ENCODE measurements around the gene IFT81.

IFT81 gene

GRCh38 chr12:110156766-110157165 lies 32.6 kb downstream of the IFT81 start:
- DNase-seq (ENCODE audit: low spot score) = no peak

DNA sequence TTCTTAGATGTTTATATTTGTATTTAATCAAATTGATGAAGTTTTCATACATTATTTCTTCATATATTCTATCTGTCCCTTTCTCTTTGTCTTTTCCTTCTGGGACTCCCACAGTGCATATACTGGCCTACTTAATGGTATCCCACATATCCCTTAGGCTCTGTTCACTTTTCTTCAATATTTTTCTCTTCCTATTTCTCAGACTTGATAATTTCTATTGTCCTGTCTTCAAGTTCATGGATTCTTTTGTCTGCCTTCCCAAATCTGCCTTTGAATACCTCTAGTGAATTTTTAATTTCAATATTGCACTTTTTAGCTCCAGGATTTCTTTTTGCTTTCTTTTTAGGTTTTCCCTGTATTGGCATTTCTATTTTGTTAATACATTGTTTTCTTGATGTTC lies 33.4 kb downstream of the IFT81 start:
- DNase-seq (ENCODE audit: low spot score) = no peak

DNA sequence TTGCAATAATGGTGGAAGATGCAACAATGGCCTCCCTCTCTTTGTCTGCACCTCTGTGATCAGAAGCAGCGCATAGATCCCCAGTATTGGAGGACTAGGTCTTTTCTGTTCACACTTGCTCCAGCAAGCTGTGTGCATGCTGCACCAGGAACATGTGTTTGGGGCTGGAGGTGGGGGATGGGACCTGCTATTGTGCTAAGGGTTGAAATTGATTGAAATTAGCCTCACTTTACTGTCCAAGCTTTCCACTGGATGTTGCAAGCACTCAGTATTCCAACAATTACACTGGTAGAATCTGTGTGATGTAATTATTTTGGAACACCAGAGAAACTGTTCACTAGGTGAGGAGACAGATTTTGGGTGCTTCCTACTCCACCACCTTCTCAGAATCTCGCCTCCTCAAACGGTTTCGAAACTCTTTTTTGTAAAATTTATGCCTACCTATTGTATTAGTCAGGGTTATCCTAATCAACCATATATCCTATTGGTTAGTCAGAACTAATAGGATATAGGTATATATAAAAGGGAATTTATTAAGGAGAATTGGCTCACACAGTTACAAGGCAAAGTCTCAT lies 35.6 kb downstream of the IFT81 start:
- DNase-seq (ENCODE audit: low spot score) = no peak

- no peak for DNase-seq (ENCODE audit: low spot score)
Measured at GRCh38 chr12:110165540-110166159, 41.5 kb downstream of the IFT81 start.

DNA sequence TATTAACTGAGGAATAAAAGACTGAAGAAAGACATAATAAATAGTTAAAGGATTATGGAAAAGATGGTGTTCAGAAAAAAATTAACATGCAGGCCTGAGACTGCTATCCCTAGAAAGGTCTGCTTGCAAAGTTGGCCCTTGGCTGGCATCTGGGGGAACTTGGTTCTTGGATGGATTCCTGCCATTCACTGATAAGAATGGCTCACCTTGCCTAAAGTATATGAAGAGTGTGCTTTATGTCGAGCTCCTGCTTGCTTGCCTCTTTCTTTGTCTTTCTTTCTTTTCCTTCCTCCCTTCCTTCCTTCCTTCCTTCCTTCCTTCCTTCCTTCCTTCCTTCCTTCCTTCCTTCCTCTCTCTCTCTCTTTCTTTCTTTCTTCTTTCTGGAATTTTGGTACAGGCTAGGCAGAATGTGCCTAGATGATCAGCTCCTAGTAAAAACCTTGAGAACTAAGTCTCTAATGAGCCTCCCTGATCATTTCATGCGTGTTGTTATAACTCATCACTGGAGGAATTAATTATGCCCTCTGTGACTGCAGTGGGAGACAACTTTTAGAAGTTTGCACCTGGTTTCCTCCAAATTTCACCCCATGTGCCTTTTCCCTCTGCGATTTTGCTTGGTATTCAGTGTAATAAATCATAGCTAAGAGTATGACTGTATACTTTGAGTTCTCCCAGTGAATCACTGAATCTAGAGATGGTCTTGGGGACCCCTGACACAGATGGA lies 44.7 kb downstream of the IFT81 start:
- no peak for DNase-seq (ENCODE audit: low spot score)

GRCh38 chr12:110170535-110171185 lies 46.5 kb downstream of the IFT81 start:
- DNase-seq (ENCODE audit: low spot score) = no peak

GRCh38 chr12:110171186-110171538 lies 47.0 kb downstream of the IFT81 start:
- DNase-seq (ENCODE audit: low spot score) = no peak

GRCh38 chr12:110171636-110172035 lies 47.5 kb downstream of the IFT81 start:
- no peak for DNase-seq (ENCODE audit: low spot score)

DNA sequence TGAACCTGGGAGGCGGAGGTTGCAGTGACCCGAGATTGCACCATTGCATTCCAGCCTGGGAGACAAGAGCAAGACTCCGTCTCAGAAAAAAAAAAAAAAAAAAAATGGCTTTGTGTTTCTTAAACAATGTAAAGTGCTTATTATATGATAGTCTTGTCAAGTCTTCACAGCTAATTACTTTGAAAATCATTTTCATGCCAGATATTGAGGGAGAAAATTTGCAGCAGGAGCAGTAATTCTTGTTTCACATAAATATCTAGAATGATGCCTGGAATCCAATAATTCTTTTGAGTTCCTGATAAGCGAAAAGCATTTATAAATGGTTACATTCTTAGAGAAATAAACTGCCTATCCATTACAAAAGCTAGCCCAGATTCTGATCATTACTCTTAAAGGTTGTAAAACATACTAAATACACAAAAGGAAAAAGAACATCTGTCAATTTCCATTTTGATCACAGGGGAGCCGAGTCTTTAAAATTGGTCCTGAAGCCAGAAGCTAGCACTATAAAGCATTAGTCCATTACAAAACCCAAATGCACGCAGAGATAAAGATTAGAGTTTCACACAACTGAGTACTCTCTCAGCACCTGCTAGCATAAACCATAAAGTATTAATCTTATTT lies 50.3 kb downstream of the IFT81 start:
- DNase-seq (ENCODE audit: low spot score) = no peak

DNA sequence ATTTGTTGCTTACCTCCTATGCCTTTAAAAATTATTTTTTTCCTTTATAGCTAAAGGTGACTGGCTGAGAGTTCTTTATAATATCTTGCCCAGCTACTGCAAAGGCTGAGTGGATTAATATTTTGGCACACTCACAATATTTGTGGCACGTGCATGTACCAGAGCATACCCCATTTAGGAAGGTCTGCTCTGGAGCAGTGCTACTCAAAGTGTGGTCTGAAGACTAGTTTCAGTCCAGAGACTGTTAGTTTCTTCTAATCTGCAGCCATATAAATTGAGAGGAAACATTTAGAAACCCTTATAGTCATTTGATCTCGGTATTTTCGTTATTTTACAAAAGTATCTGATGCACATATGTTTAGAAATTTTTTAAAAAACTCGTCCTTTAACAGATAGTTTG lies 51.0 kb downstream of the IFT81 start:
- no peak for DNase-seq (ENCODE audit: low spot score)

- no peak for DNase-seq (ENCODE audit: low spot score)
Measured at GRCh38 chr12:110176745-110177144, 52.6 kb downstream of the IFT81 start.

- no peak for DNase-seq (ENCODE audit: low spot score)
Measured at GRCh38 chr12:110179291-110179690, 55.1 kb downstream of the IFT81 start.

DNA sequence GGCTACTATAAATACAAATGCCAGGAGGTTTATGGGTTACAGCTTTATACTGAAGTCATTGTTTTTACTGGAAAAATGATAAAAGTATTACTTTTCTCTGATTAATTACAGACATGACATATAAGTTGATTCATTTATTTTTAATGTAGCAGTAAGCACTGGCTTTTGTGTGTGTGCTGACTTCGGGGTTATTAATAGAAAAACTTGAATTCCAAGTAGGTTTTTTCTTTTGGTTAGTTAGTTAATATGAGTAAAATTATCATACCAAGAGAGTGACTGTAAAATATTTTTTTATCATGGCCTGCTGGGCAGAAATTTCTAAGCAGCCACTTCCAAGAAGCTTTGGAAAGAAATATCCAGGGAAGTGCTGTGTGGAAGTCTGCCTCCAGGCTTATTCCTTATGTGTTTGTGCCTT lies 56.4 kb downstream of the IFT81 start:
- DNase-seq (ENCODE audit: low spot score) = no peak

DNA sequence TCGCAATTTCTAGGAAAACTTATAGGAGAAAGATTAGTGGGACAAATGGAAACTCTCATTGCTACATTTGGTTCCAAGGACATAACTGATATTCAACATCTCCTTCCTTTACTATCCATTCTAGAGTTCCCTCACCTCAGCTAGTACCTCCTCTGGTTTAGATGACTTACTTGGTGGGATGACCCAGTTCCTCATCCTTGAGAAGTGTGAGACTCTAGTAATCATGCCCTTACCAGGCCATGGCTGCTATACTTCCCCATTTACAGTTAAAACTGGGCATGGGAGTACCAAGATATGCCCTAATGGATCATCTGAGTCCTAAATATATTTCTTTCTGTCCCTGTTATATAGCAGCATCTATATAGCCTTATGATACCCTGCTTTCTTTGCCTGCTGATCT lies 58.1 kb downstream of the IFT81 start:
- no peak for DNase-seq (ENCODE audit: low spot score)

GRCh38 chr12:110183386-110183785 lies 59.2 kb downstream of the IFT81 start:
- no peak for DNase-seq (ENCODE audit: low spot score)

DNA sequence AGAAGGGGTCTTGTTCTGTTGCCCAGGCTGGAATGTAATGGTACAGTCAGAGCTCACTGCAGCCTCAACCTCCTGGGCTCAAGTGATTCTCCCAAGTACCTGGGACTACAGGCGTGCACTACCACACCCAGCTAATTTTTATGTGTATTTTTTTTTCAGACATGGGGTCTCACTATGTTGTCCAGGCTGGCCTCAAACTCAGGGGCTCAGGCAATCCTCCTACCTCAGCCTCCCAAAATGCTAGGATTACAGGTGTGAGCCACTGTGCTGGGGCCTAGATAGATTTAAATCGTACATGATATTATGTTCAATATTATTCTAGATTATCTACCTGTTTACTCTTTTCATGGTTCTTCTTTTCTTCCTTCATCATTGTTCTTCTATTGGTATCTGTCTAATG lies 61.5 kb downstream of the IFT81 start:
- no peak for DNase-seq (ENCODE audit: low spot score)

DNA sequence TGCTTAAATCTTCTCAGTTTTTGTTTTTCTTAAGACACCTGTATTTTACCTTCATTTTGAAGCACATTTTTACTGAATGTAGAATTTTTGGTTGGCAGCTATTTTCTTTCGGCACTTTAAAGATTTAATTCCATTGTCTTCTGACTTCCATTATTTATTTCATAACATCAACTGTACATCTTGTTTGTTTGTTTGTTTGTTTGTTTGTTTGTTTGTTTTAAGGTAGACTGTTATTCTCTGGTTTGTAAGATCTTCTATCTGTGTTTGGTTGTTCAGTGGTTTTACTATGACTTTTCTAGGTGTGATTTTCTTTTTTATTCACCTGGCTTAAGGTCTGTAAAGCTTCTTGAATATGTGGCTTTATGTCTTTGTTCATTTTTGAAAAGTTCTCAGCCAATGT lies 61.9 kb downstream of the IFT81 start:
- no peak for DNase-seq (ENCODE audit: low spot score)

GRCh38 chr12:110193196-110193595 lies 69.0 kb downstream of the IFT81 start:
- DNase-seq (ENCODE audit: low spot score) = no peak

GRCh38 chr12:110197003-110197402 lies 72.8 kb downstream of the IFT81 start:
- no peak for DNase-seq (ENCODE audit: low spot score)

DNA sequence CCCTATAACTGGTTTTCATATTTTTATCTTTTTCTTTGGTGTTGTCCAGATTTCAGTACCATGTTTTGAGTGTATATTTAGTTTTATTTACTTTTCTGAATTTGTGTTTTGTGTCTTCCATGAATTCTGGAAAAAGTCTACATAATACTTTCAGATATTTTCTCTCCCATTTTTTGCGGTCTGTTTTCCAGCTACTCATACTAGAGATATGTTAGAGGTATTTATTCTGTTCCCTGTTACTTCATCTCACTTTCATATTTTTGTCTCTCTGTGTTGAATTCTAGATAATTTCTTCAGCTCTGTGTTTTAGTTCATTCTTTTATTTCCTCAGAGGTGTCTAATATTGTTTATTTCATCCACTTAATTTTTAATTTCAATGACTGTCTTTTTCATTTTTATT lies 74.2 kb downstream of the IFT81 start:
- no peak for DNase-seq (ENCODE audit: low spot score)

DNA sequence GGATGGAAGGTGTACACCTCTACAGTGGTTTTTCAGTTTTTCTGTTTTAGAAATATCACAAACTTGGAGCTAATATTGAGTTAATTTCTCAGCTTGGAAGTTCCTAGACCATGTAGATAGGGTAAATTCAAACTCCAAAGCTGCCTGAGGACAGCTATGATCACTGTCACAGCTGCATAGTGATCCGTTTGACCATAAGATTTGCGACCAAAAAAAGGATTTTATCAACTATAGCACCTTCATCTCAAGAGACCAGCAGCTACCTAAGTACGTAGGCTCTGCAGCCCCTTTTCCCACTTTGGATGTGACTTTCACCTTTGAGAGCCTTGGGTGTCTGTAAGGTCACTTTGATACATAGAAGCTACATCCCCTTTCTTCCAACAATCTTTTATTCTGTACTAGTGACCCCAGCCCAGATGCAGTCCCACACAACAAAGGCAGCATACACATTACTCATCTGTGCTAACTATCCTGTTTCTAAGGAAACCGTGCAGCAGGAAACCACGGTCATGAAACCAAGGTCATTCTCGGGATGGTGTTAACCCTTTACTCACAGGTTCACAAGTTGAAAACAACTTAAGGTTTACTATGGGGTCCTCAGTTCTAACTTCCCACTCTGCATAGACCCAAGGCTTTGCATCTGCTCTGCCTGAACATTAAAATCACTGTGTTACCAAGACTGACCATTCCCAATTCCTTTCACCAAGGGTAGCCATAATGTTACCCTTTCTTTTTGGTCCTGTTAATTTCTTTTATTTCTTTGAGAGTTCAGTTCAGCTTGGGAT lies 75.4 kb downstream of the IFT81 start:
- DNase-seq (ENCODE audit: low spot score) = no peak

DNA sequence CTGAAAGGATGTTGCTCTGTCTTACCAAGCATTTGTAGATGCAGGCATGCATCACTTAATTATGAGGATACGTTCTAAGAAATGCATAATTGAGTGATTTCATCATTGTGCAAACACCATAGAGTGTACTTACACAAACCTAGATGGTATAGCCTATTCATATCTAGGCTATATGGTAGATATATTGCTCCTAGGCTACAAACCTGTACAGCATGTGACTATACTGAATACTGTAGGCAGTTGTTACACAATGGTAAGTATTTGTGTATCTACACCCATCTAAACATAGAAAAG lies 75.9 kb downstream of the IFT81 start:
- DNase-seq (ENCODE audit: low spot score) = no peak

Measured in CD4-positive, alpha-beta T cell treated with Interleukin-6 at 100 ng/mL for 8 hours (primary cell).